HEK293 (cell line): ENCODE data around the gene RUNX1.
A peak's percentile ranks its signal among the peaks of the same experiment; 100 is the strongest.

Experiments
- CTCF ChIA-PET: fragments of 350-600 bp; formaldehyde crosslinking; extraction: SDS; loops from one replicate; lab custom pipeline; 2021; ENCODE audit warnings: antibody characterized with exemption; lab: Yijun Ruan, JAX
- POLR2A ChIA-PET: fragments of 300-600 bp; formaldehyde crosslinking; extraction: SDS; loops from one replicate; lab custom pipeline; 2020; ENCODE audit warnings: antibody characterized with exemption, inconsistent platforms; lab: Yijun Ruan, JAX
- H3K27ac ChIP-seq: fragments of 200-500 bp; sonication (Bioruptor generic); 2 replicates; pipeline ENCODE4 v1.5.1; 2014; ENCODE audit warnings: low read depth, low read length, control low read depth, inconsistent platforms; ENCODE audit errors: extremely low read depth
- H3K36me3 ChIP-seq, 2 experiments: fragments of 200-500 bp in 1 of 2; sonication (Bioruptor generic) in 1 of 2; 1 replicate in 1 of 2; 2 replicates in 1 of 2; pipeline ENCODE4 v1.5.1; 2014 to 2017; ENCODE audit warnings: inconsistent platforms in 2 of 2, low read length in 2 of 2; ENCODE audit not compliant: control insufficient read depth in 2 of 2, insufficient read depth in 1 of 2
- H3K4me1 ChIP-seq: fragments of 200-500 bp; sonication (Bioruptor generic); 2 replicates; pipeline ENCODE4 v1.5.1; 2014; ENCODE audit warnings: mild to moderate bottlenecking, low read length, inconsistent platforms; ENCODE audit not compliant: control insufficient read depth, insufficient read depth
- H3K4me3 ChIP-seq: 2 replicates; pipeline ENCODE4 v1.5.1; 2011; ENCODE audit warnings: low read depth, mild to moderate bottlenecking, control low read depth, low read length, moderate library complexity
- H3K9me3 ChIP-seq: fragments of 200-500 bp; sonication (Bioruptor generic); 2 replicates; pipeline ENCODE4 v1.5.1; 2014; ENCODE audit warnings: low read depth, low read length, inconsistent platforms; ENCODE audit not compliant: control insufficient read depth, insufficient read depth
- EGR2 ChIP-seq: fragments of 450-650 bp; formaldehyde crosslinking; IDR thresholded peaks from 2 replicates; pipeline ENCODE4 v1.5.1; 2016; ENCODE audit warnings: low read depth, missing biosample characterization, missing genetic modification characterization
- GLI4 ChIP-seq: fragments of 450-650 bp; formaldehyde crosslinking; IDR thresholded peaks from 2 replicates; pipeline ENCODE4 v1.5.1; 2016; ENCODE audit warnings: missing biosample characterization, missing genetic modification characterization
- GLIS2 ChIP-seq: fragments of 450-650 bp; formaldehyde crosslinking; IDR thresholded peaks from 2 replicates; pipeline ENCODE4 v1.5.1; 2016; ENCODE audit warnings: missing biosample characterization, missing genetic modification characterization
- KLF1 ChIP-seq: fragments of 450-650 bp; formaldehyde crosslinking; IDR thresholded peaks from 2 replicates; pipeline ENCODE4 v1.5.1; 2016; ENCODE audit warnings: missing biosample characterization, missing genetic modification characterization
- SP2 ChIP-seq: fragments of 450-650 bp; formaldehyde crosslinking; IDR thresholded peaks from 2 replicates; pipeline ENCODE4 v1.5.1; 2016; ENCODE audit warnings: missing biosample characterization, missing genetic modification characterization
- WT1 ChIP-seq: fragments of 450-650 bp; formaldehyde crosslinking; IDR thresholded peaks from 2 replicates; pipeline ENCODE4 v1.5.1; 2016; ENCODE audit warnings: missing biosample characterization, missing genetic modification characterization
- YY2 ChIP-seq: fragments of 450-650 bp; formaldehyde crosslinking; IDR thresholded peaks from 2 replicates; pipeline ENCODE4 v1.5.1; 2016; ENCODE audit warnings: missing biosample characterization, missing genetic modification characterization
- ZNF114 ChIP-seq: fragments of 450-650 bp; formaldehyde crosslinking; IDR thresholded peaks from 2 replicates; pipeline ENCODE4 v1.5.0; 2017; ENCODE audit warnings: missing biosample characterization, missing genetic modification characterization
- ZNF19 ChIP-seq: fragments of 450-650 bp; formaldehyde crosslinking; IDR thresholded peaks from 2 replicates; pipeline ENCODE4; 2016; ENCODE audit warnings: missing biosample characterization, missing genetic modification characterization, low read depth
- ZNF37A ChIP-seq: fragments of 450-650 bp; IDR thresholded peaks from 2 replicates; pipeline ENCODE4 v1.5.1; 2018; ENCODE audit warnings: missing biosample characterization, missing genetic modification characterization
- ZNF529 ChIP-seq: fragments of 450-650 bp; formaldehyde crosslinking; IDR thresholded peaks from 2 replicates; pipeline ENCODE4 v1.5.1; 2017; ENCODE audit warnings: missing genetic modification characterization, missing biosample characterization; ENCODE audit not compliant: insufficient replicate concordance
- ZNF544 ChIP-seq: fragments of 450-650 bp; formaldehyde crosslinking; IDR thresholded peaks from 2 replicates; pipeline ENCODE4 v1.5.0; 2017; ENCODE audit warnings: missing biosample characterization, missing genetic modification characterization
- ZNF76 ChIP-seq: fragments of 450-650 bp; formaldehyde crosslinking; IDR thresholded peaks from 2 replicates; pipeline ENCODE4; 2016; ENCODE audit warnings: low read depth, missing biosample characterization, missing genetic modification characterization, borderline replicate concordance
- TF ChIP-seq, protein P1 (sequence below): fragments of 450-650 bp; formaldehyde crosslinking; optimal IDR thresholded peaks from 2 replicates; pipeline ENCODE3; 2016; ENCODE audit warnings: missing biosample characterization, mild to moderate bottlenecking, missing genetic modification characterization
- TF ChIP-seq, protein P2 (sequence below): fragments of 450-650 bp; formaldehyde crosslinking; IDR thresholded peaks from 2 replicates; pipeline ENCODE4 v1.5.1; 2016; ENCODE audit warnings: missing biosample characterization, missing genetic modification characterization

RUNX1 gene

GRCh38 chr21:34799092-34799491 lies 250.0 kb downstream of the RUNX1 start:
- H3K4me3 ChIP-seq, result no peak overlapping the region
- CTCF ChIA-PET, result interaction anchor here (0.7 kb wide), 1 partner anchor 1831 kb away, joined by 6 read pairs; no protein-coding TSS in a partner anchor
- H3K4me1 ChIP-seq, result peaks cover 5% of the 10 kb centered on the region
- no peak for TF ChIP-seq KLF1
- TF ChIP-seq, protein P1, sequence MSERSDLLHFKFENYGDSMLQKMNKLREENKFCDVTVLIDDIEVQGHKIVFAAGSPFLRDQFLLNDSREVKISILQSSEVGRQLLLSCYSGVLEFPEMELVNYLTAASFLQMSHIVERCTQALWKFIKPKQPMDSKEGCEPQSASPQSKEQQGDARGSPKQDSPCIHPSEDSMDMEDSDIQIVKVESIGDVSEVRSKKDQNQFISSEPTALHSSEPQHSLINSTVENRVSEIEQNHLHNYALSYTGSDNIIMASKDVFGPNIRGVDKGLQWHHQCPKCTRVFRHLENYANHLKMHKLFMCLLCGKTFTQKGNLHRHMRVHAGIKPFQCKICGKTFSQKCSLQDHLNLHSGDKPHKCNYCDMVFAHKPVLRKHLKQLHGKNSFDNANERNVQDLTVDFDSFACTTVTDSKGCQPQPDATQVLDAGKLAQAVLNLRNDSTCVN (tag by site-specific recombination), result no peak
- no peak for TF ChIP-seq ZNF544 (tag by site-specific recombination)
- TF ChIP-seq GLIS2 (tag by site-specific recombination), result no peak
- no peak for TF ChIP-seq ZNF114 (tag by site-specific recombination)
- TF ChIP-seq, protein P2, sequence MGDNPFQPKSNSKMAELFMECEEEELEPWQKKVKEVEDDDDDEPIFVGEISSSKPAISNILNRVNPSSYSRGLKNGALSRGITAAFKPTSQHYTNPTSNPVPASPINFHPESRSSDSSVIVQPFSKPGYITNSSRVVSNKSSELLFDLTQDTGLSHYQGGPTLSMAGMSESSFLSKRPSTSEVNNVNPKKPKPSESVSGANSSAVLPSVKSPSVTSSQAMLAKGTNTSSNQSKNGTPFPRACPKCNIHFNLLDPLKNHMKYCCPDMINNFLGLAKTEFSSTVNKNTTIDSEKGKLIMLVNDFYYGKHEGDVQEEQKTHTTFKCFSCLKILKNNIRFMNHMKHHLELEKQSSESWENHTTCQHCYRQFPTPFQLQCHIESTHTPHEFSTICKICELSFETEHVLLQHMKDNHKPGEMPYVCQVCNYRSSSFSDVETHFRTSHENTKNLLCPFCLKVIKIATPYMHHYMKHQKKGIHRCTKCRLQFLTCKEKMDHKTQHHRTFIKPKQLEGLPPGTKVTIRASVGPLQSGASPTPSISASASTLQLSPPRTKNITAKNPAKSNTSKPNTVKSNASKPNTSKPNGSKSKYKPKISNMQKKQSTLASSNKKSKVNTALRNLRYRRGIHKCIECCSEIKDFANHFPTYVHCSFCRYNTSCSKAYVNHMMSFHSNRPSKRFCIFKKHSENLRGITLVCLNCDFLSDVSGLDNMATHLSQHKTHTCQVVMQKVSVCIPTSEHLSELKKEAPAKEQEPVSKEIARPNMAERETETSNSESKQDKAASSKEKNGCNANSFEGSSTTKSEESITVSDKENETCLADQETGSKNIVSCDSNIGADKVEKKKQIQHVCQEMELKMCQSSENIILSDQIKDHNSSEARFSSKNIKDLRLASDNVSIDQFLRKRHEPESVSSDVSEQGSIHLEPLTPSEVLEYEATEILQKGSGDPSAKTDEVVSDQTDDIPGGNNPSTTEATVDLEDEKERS (tag by site-specific recombination), result no peak
- no peak for TF ChIP-seq EGR2 (tag by site-specific recombination)
- TF ChIP-seq SP2, result no peak
- no peak for TF ChIP-seq GLI4 (tag by site-specific recombination)
- TF ChIP-seq YY2 (tag by site-specific recombination), result no peak
- POLR2A ChIA-PET, result no interaction called here
- H3K36me3 ChIP-seq, result peaks cover 0 to 4% of the 10 kb centered on the region in 2 experiments; a peak in 1 of 3 replicates
- no peaks in the 10 kb centered on the region for H3K9me3 ChIP-seq
- H3K27ac ChIP-seq, result no peak overlapping the region

GRCh38 chr21:34797921-34798535 lies 251.1 kb downstream of the RUNX1 start:
- Histone ChIP-seq H3K36me3 (peaks cover 0 to 4% of the 10 kb centered on the region in 2 experiments; a peak in 1 of 3 replicates), H3K9me3 (no peaks in the 10 kb centered on the region), H3K4me1 (peaks cover 5% of the 10 kb centered on the region), H3K27ac (no peak overlapping the region), H3K4me3 (no peak overlapping the region)
- no peak for TF ChIP-seq ZNF37A
- ChIA-PET CTCF (interaction anchor here (1.7 kb wide), 1 partner anchor 75 kb away, joined by 5 read pairs; no protein-coding TSS in a partner anchor), POLR2A (no interaction called here)

GRCh38 chr21:34797201-34797525 lies 251.9 kb downstream of the RUNX1 start:
- POLR2A ChIA-PET, result interaction anchor here (2.1 kb wide), 1 partner anchor 91 kb away, joined by 8 read pairs; no protein-coding TSS in a partner anchor
- no peak overlapping the region for H3K27ac ChIP-seq
- TF ChIP-seq WT1 (tag by site-specific recombination), result peak; percentile 89
- TF ChIP-seq KLF1, result no peak
- no peak for TF ChIP-seq ZNF76 (tag by site-specific recombination)
- TF ChIP-seq ZNF19 (tag by site-specific recombination), result no peak
- TF ChIP-seq ZNF529 (tag by site-specific recombination), result no peak

More at GRCh38 chr21:34797201-34797525, 251.9 kb downstream of the RUNX1 start:
- Histone ChIP-seq H3K4me3 (no peak overlapping the region), H3K36me3 (peaks cover 0 to 4% of the 10 kb centered on the region in 2 experiments; a peak in 1 of 3 replicates), H3K4me1 (peaks cover 5% of the 10 kb centered on the region), H3K9me3 (no peaks in the 10 kb centered on the region)
- CTCF ChIA-PET, result interaction anchor here (0.5 to 3.2 kb wide), 5 partner anchors 28 to 1099 kb away, joined by 3 to 16 read pairs (median 5); no protein-coding TSS in a partner anchor
